Measurements from ENCODE around the gene OLFM1. TPM values are rescaled to one million over a fixed set of nuclear protein-coding genes. Genes with fewer than 3 reads are reported as not detected.

Gene OLFM1
- total and polyA plus RNA-seq, 2 of the 4 experiments (the other 2 are of a cell fraction): 0.36 to 0.38 TPM

DNA sequence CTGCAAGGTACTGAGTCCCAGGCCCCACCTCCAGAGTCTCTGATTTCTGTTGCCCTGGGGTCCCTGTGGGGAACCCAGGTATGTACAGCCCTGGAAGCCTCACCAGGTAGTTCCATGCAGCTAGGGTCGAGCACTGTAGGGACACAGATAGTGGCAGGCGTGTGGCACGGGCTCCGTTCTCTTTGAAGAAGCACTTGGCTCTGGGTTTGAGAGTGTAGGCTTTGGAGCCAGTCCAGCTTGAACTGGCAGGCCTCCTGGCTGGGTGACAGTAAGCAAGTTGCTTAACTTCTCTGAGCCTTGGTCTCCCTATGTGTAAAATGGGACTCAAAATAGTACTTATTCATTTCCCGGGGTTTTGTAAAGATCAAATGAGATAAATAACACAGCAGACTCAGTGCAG lies 5.6 kb downstream of the OLFM1 start:
- intact Hi-C loops (cut with micrococcal nuclease): no loop called here
- in situ Hi-C loops (cut with MboI; ENCODE audit: low sequenced_read_pairs): no loop called here

More for the DNA sequence above, 5.6 kb downstream of the OLFM1 start:
- Histone ChIP-seq H3K18ac (ENCODE audit: low read depth, low read length) (no peak overlapping the region), H3K4me3 (ENCODE audit: insufficient read depth, low read depth, low read length) (no peak overlapping the region), H2BK120ac (ENCODE audit: low read depth, low read length) (no peak overlapping the region), H3K56ac (ENCODE audit: extremely low read depth, insufficient read depth, low read length) (no peak overlapping the region), H4K20me1 (ENCODE audit: insufficient read depth, low read length) (0 out of 2 replicates have a peak, but pooled peaks cover 5% of the 10 kb centered on the region), H3K27ac (ENCODE audit: insufficient read depth, low read length) (no peak overlapping the region), H4K91ac (ENCODE audit: insufficient read depth, low read depth, low read length) (no peak overlapping the region), H3K4me1 (ENCODE audit: control insufficient read depth, insufficient read depth, low read length) (no peaks in the 10 kb centered on the region), H3K36me3 (ENCODE audit: control insufficient read depth, insufficient read depth, low read length) (no peaks in the 10 kb centered on the region), H3K9me1 (ENCODE audit: insufficient read depth, low read length) (0 out of 2 replicates have a peak, but pooled peaks cover 4% of the 10 kb centered on the region), H3K4me2 (ENCODE audit: low read depth, low read length) (no peak overlapping the region), H3K79me1 (ENCODE audit: low read depth in 1 of 2, low read length in 2 of 2) (no peaks in the 10 kb centered on the region), H3K4ac (ENCODE audit: low read depth, low read length) (no peak overlapping the region), H3K9ac (ENCODE audit: low read depth, low read length) (no peak overlapping the region), H2BK15ac (ENCODE audit: low read depth, low read length) (no peak overlapping the region), H3K27me3 (ENCODE audit: control insufficient read depth, insufficient read depth, low read length) (peaks cover 16% of the 10 kb centered on the region), H3K23ac (ENCODE audit: low read depth, low read length) (no peak overlapping the region), H3K9me3 (ENCODE audit: control insufficient read depth, insufficient read depth, low read length) (no peaks in the 10 kb centered on the region), H2AFZ (replicated peaks; ENCODE audit: low read length, poor library complexity) (no peak overlapping the region), H4K8ac (ENCODE audit: low read depth in 2 of 2, low read length in 2 of 2) (no peak overlapping the region), H4K5ac (ENCODE audit: low read depth, low read length) (no peak overlapping the region), H2AK9ac (replicated peaks; ENCODE audit: low read depth, low read length, poor library complexity) (no peak overlapping the region), H3K14ac (replicated peaks; ENCODE audit: low read depth, low read length) (no peak overlapping the region), H2AK5ac (ENCODE audit: low read depth, low read length) (no peak overlapping the region), H2BK20ac (ENCODE audit: low read depth, low read length) (no peak overlapping the region), H2BK5ac (ENCODE audit: low read depth, low read length, poor library complexity, severe bottlenecking) (no peak overlapping the region)
- BruUV-seq (replicated peaks): no TSS peak
- no peak for DNase-seq
- no peak for ATAC-seq (ENCODE audit: low read depth)
- no peak for TF ChIP-seq RFX5 (IDR thresholded peaks at IDR 0.05; ENCODE audit: low read depth, low read length)
- no peak for TF ChIP-seq MAZ (IDR thresholded peaks at IDR 0.05; ENCODE audit: borderline replicate concordance, low read depth, low read length)
- TF ChIP-seq RCOR1 (IDR thresholded peaks at IDR 0.05; ENCODE audit: insufficient replicate concordance, low read length): no peak
- TF ChIP-seq BHLHE40 (IDR thresholded peaks at IDR 0.05; ENCODE audit: low read depth, low read length): no peak
- TF ChIP-seq RAD21 (IDR thresholded peaks at IDR 0.05; ENCODE audit: low read length): no peak
- TF ChIP-seq CHD1 (IDR thresholded peaks at IDR 0.05; ENCODE audit: low read depth, low read length): no peak
- TF ChIP-seq NFE2L2 (IDR thresholded peaks at IDR 0.05; ENCODE audit: low read depth, low read length): no peak
- ChIA-PET POLR2A (ENCODE audit: unreplicated experiment) (no interaction called here), CTCF (no interaction called here)
- WGBS, 2 experiments (ENCODE audit: extremely low coverage in 2 of 2, insufficient read length in 1 of 2): 38% methylated on average over 3 of the region's 5 CpGs; no CpG with 5 or more reads in 1 of the 2 experiments
- dilution Hi-C loops (cut with HindIII; ENCODE audit: low sequenced_read_pairs, unreplicated experiment): no loop called here

Data from IMR-90 (cell line).